Testis (tissue), 5 donors: ENCODE measurements around the gene CYB5B. TPM values are rescaled to one million over a fixed set of nuclear protein-coding genes. Genes with fewer than 3 reads are reported as not detected.

Experiments
- DNase-seq: peaks from one replicate; pipeline ENCODE4 v3.0.0-alpha.2; 2019
- H3K27ac ChIP-seq, 2 donors: fragments of 200-600 bp; sonication (generic); one replicate each; pipeline ENCODE4 v1.5.1; 2019
- H3K27me3 ChIP-seq: fragments of 200-600 bp; sonication (generic); one replicate; pipeline ENCODE4 v1.5.1; 2019
- H3K36me3 ChIP-seq: fragments of 200-600 bp; sonication (generic); one replicate; pipeline ENCODE4 v1.5.1; 2017; ENCODE audit warnings: low read depth; ENCODE audit errors: missing control alignments
- H3K4me1 ChIP-seq: fragments of 200-600 bp; sonication (generic); one replicate; pipeline ENCODE4 v1.5.1; 2019
- H3K4me3 ChIP-seq, 2 donors: fragments of 200-600 bp; sonication (generic); one replicate each; pipeline ENCODE4 v1.5.1; 2017 to 2019
- H3K9me3 ChIP-seq: fragments of 200-600 bp; sonication (generic); one replicate; pipeline ENCODE4 v1.5.1; 2017
- POLR2A ChIP-seq: fragments of 450-650 bp; IDR thresholded peaks from one replicate; pipeline ENCODE4 v1.6.1; 2017; ENCODE audit warnings: antibody characterized with exemption, mild to moderate bottlenecking, moderate library complexity
- WGBS, 2 donors: methylation state at CpG; one replicate each; pipeline ENCODE4 v1.1.5; 2018; 5-methylcytosine and 5-hydroxymethylcytosine counted together
- intact Hi-C: fragments of 100-400 bp; cut with DNase I; formaldehyde crosslinking; loops from one replicate; pipeline ENCODE4 v1.15.1; 2023; ENCODE audit warnings: low total_unique reads
- long read RNA-seq, 2 donors: transcript quantifications; one replicate each; lab custom pipeline, GENCODE V29; 2026
- polyA plus RNA-seq: library from polyadenylated mRNA; stranded (reverse); fragments of 350-450 nt; fragmentation: Illumina TruSeq; extraction: RNeasy Lipid Tissue Mini Kit (QIAGEN cat#74804); gene quantifications from one replicate; pipeline ENCODE4 v1.2.3, GENCODE V29; 2014; ENCODE audit warnings: low read depth, low replicate concordance; ENCODE audit not compliant: insufficient read depth
- total RNA-seq, 2 donors: library from RNA; depleted of rRNA; stranded (reverse); fragments of >200 nt; gene quantifications; one replicate each; pipeline ENCODE4 v1.2.3, GENCODE V29; 2016
- TF ChIP-seq, protein P1 (sequence below), 3 experiments: fragments of 450-650 bp in 2 of 3; fragments of 200-600 bp in 1 of 3; sonication (generic) in 1 of 3; IDR thresholded peaks; one replicate each; pipeline ENCODE4 v1.5.1; 2016 to 2019; ENCODE audit warnings: antibody characterized with exemption in 3 of 3, mild to moderate bottlenecking in 2 of 3, moderate library complexity in 1 of 3

The CYB5B gene, protein sequence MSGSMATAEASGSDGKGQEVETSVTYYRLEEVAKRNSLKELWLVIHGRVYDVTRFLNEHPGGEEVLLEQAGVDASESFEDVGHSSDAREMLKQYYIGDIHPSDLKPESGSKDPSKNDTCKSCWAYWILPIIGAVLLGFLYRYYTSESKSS
- total RNA-seq (10 to 100 TPM; 65.8 to 85.0 TPM), polyA plus RNA-seq (91.9 TPM)
- long read RNA-seq, donor 1, full-length matches to known transcripts, result 54 of 54 reads
- long read RNA-seq, donor 1, partial matches to known transcripts, result 0 of 54 reads
- long read RNA-seq, donor 1, other reads (novel, unspliced or antisense), result 0 of 54 reads
- long read RNA-seq, donor 2, full-length matches to known transcripts, result 48 of 48 reads
- long read RNA-seq, donor 2, partial matches to known transcripts, result 0 of 48 reads
- long read RNA-seq, donor 2, other reads (novel, unspliced or antisense), result 0 of 48 reads

GRCh38 chr16:69424053-69424934 lies at the start of gene CYB5B:
Gene CYB5B, plus strand, starts transcription at chr16:69424619. Its CDS starts 65 bp downstream, at chr16:69424684.
- peak; percentile 98 for DNase-seq
- H3K4me1 ChIP-seq, result no peaks in the 10 kb centered on the region
- intact Hi-C loops, result no loop called here
- H3K27ac ChIP-seq, result peak within 1 kb of the TSS; percentile 26 to 80
- H3K4me3 ChIP-seq, result peak within 1 kb of the TSS; percentile 85 to 88
- no peaks in the 10 kb centered on the region for H3K36me3 ChIP-seq
- H3K27me3 ChIP-seq, result no peaks in the 10 kb centered on the region
- no peak for TF ChIP-seq POLR2A
- TF ChIP-seq, protein P1, sequence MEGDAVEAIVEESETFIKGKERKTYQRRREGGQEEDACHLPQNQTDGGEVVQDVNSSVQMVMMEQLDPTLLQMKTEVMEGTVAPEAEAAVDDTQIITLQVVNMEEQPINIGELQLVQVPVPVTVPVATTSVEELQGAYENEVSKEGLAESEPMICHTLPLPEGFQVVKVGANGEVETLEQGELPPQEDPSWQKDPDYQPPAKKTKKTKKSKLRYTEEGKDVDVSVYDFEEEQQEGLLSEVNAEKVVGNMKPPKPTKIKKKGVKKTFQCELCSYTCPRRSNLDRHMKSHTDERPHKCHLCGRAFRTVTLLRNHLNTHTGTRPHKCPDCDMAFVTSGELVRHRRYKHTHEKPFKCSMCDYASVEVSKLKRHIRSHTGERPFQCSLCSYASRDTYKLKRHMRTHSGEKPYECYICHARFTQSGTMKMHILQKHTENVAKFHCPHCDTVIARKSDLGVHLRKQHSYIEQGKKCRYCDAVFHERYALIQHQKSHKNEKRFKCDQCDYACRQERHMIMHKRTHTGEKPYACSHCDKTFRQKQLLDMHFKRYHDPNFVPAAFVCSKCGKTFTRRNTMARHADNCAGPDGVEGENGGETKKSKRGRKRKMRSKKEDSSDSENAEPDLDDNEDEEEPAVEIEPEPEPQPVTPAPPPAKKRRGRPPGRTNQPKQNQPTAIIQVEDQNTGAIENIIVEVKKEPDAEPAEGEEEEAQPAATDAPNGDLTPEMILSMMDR (IDR thresholded peaks at IDR 0.05), result peak in 1 of 3 experiments; percentile 30
- 0 to 2% methylated on average over 40 of the region's 40 CpGs for WGBS, 2 donors
- no peaks in the 10 kb centered on the region for H3K9me3 ChIP-seq

DNA sequence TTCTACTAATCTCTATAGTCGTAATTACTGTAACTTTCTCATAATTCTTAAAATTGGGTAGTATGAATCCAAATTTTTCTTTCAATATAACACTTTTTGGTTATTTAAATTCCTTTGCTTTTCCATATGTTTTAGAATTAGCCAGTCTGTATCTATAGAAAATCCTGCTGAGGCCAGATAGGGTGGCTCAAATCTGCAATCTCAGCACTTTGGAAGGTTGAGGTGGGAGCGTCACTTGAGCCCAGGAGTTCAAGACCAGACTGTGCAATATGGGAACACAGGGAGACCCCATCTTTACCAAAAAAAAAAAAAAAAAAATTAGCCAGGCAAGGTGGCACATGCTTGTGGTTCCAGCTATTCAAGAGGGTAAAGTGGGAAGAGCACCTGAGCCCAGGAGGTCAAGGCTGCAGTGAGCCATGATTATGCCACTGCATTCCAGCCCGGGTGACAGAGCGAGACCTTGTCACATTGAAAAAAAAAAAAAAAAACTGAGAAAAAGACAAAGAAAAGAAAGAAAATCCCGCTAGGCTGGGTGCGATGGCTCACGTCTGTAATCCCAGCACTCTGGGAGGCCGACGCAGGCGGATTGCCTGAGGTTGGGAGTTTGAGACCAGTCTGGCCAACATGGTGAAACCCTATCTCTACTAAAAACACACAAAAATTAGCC lies 47.9 kb upstream of the CYB5B start:
- intact Hi-C loops, result no loop called here
- Histone ChIP-seq H3K4me3 (no peak overlapping the region), H3K27ac (no peak overlapping the region), H3K27me3 (no peaks in the 10 kb centered on the region), H3K9me3 (no peaks in the 10 kb centered on the region), H3K4me1 (no peaks in the 10 kb centered on the region), H3K36me3 (no peaks in the 10 kb centered on the region)
- TF ChIP-seq, protein P1 (IDR thresholded peaks at IDR 0.05), result no peak
- TF ChIP-seq POLR2A, result no peak
- DNase-seq, result no peak
- 97% methylated on average over 10 of the region's 10 CpGs for WGBS, 2 donors

- no peaks in the 10 kb centered on the region for H3K36me3 ChIP-seq
- no peaks in the 10 kb centered on the region for H3K4me1 ChIP-seq
- no peak overlapping the region for H3K4me3 ChIP-seq
- no peak overlapping the region for H3K27ac ChIP-seq
- no peaks in the 10 kb centered on the region for H3K9me3 ChIP-seq
- no peaks in the 10 kb centered on the region for H3K27me3 ChIP-seq
- intact Hi-C loops, result no loop called here
- TF ChIP-seq, protein P1 (IDR thresholded peaks at IDR 0.05), result no peak
- no peak for TF ChIP-seq POLR2A
- DNase-seq, result no peak
- WGBS, 2 donors, result 88 to 90% methylated on average over 1 of the region's 1 CpG
Observed at GRCh38 chr16:69378036-69378435, 46.4 kb upstream of the CYB5B start.

- WGBS, 2 donors, result 59 to 71% methylated on average over 1 of the region's 1 CpG
- Histone ChIP-seq H3K4me3 (no peak overlapping the region), H3K4me1 (no peaks in the 10 kb centered on the region), H3K27me3 (no peaks in the 10 kb centered on the region), H3K27ac (no peak overlapping the region), H3K9me3 (no peaks in the 10 kb centered on the region), H3K36me3 (no peaks in the 10 kb centered on the region)
- TF ChIP-seq, protein P1 (IDR thresholded peaks at IDR 0.05), result no peak
- no peak for TF ChIP-seq POLR2A
- DNase-seq, result no peak
- intact Hi-C loops, result no loop called here
Observed at GRCh38 chr16:69378760-69379159, 45.7 kb upstream of the CYB5B start.
